ENCODE results near the gene FNDC7. TPM values are rescaled to one million over a fixed set of nuclear protein-coding genes. Genes with fewer than 3 reads are reported as not detected.

The FNDC7 gene
- total RNA-seq, 1 donor from 2014 or later = not detected

DNA sequence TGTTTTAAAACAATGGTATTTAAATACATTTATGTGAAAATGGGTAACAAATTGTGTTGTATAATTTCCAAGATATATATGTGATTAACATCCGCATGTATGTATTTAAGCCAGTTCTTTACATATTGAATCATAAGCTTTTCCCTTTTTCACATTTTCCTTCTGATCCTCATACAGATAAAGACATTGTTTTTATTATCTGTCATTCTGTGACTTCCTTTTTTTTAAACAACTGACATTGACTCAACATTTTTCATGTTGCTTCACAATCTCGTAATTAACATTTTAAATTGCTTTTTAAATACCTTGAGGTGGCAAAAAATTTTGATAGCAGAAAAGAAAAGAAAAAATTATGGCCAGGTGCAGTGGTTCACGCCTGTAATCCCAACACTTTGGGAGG is 35.2 kb downstream of the FNDC7 start:
- Mint-ChIP-seq H3K27ac (peak overlapping the region; percentile 99), H3K4me3 (peak overlapping the region; percentile 71)

DNA sequence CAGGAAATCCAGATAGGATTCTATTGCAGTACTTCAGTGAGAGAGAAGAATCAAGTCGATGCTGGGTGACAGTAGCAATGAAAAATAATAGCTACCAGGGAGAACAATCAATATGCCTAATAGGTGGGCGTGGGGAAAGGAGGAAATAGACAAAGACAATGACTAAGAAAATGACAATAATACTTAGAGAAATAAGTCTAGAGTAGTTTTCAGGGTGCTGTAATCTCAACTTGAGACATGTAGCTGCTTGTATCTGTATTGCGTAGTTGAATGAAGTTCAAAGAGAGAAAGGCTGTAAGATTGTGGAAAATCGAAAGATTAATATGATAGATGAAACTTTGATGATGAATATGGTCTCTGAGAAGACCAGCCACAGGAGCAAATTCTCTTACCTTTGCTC is 36.4 kb downstream of the FNDC7 start:
- peaks cover 19% of the 10 kb centered on the region for H3K4me1 Mint-ChIP-seq (ENCODE audit: unreplicated experiment)
- no peak for DNase-seq (ENCODE audit: extremely low spot score, unreplicated experiment)
- H3K27me3 Mint-ChIP-seq = peaks cover 3% of the 10 kb centered on the region
- H3K27ac Mint-ChIP-seq = peak overlapping the region; percentile 53
- H3K36me3 Mint-ChIP-seq = peaks cover 6% of the 10 kb centered on the region
- H3K4me3 Mint-ChIP-seq = peak overlapping the region; percentile 60
- no peaks in the 10 kb centered on the region for H3K9me3 Mint-ChIP-seq
- TF ChIP-seq, protein P1, sequence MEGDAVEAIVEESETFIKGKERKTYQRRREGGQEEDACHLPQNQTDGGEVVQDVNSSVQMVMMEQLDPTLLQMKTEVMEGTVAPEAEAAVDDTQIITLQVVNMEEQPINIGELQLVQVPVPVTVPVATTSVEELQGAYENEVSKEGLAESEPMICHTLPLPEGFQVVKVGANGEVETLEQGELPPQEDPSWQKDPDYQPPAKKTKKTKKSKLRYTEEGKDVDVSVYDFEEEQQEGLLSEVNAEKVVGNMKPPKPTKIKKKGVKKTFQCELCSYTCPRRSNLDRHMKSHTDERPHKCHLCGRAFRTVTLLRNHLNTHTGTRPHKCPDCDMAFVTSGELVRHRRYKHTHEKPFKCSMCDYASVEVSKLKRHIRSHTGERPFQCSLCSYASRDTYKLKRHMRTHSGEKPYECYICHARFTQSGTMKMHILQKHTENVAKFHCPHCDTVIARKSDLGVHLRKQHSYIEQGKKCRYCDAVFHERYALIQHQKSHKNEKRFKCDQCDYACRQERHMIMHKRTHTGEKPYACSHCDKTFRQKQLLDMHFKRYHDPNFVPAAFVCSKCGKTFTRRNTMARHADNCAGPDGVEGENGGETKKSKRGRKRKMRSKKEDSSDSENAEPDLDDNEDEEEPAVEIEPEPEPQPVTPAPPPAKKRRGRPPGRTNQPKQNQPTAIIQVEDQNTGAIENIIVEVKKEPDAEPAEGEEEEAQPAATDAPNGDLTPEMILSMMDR (conservative IDR thresholded peaks at IDR 0.05) = no peak

More for the DNA sequence above, 35.2 kb downstream of the FNDC7 start:
- TF ChIP-seq, protein P1 (conservative IDR thresholded peaks at IDR 0.05) = no peak
- no peak for DNase-seq (ENCODE audit: extremely low spot score, unreplicated experiment)
- H3K27me3 Mint-ChIP-seq = peaks cover 3% of the 10 kb centered on the region
- peaks cover 6% of the 10 kb centered on the region for H3K36me3 Mint-ChIP-seq
- peaks cover 19% of the 10 kb centered on the region for H3K4me1 Mint-ChIP-seq (ENCODE audit: unreplicated experiment)
- no peaks in the 10 kb centered on the region for H3K9me3 Mint-ChIP-seq

DNA sequence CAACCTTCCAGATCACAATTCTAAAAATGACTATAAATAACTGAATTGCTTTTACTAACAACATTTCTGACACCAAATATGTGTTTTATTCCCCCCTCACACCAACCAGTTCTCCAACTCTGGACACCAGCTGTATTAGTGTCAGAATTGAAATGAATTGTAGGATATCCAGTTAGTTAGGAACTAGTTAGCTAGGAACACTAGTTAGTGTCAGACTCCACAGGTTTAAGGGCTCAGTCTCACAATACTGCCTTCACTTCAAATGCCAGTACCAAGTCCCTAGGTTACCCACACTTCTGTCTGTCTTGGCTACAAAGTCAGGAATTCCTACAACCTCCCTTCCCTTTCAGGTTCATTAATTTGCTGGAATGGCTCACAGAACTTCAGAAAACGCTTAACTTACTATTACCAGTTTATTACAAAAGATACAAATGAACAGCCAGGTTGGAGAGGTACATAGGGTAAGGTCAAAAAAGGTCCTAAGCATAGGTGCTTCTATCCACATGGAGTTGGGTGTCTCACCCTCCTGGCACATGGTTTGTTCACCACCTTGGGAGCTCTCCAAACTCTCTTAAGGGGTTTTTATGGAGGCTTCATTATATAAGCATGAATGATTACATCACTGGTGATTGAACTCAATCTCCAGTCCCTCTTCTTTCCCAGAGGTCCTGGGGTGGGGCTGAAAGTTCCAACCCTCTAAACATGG is 37.9 kb downstream of the FNDC7 start:
- TF ChIP-seq, protein P1 (conservative IDR thresholded peaks at IDR 0.05) = no peak
- Mint-ChIP-seq H3K9me3 (no peaks in the 10 kb centered on the region), H3K27ac (no peak overlapping the region), H3K4me1 (ENCODE audit: unreplicated experiment) (peaks cover 19% of the 10 kb centered on the region), H3K27me3 (peaks cover 3% of the 10 kb centered on the region), H3K36me3 (peaks cover 6% of the 10 kb centered on the region), H3K4me3 (no peak overlapping the region)
- no peak for DNase-seq (ENCODE audit: extremely low spot score, unreplicated experiment)

DNA sequence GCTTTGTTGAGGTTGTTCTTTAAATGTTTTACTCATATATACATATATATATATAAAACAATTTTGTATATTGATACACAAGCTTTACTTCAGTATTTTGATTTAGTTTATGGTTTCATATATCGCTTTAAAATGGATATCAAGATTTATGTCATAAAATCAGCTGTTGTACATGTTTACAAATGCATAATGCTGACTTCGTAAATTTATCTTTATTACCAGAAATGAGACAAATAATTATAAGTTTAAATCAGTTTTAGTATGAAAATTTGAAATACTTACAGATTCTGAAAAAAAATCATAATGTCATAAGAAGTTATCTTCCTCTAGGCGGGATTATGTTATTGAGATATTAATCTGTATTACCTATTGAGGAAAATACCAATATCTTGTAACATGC is 40.7 kb downstream of the FNDC7 start:
- Mint-ChIP-seq H3K36me3 (peaks cover 3% of the 10 kb centered on the region), H3K4me1 (ENCODE audit: unreplicated experiment) (peaks cover 11% of the 10 kb centered on the region), H3K27me3 (no peaks in the 10 kb centered on the region), H3K4me3 (no peak overlapping the region), H3K27ac (no peak overlapping the region), H3K9me3 (no peaks in the 10 kb centered on the region)
- TF ChIP-seq, protein P1 (conservative IDR thresholded peaks at IDR 0.05) = no peak
- DNase-seq (ENCODE audit: extremely low spot score, unreplicated experiment) = no peak

DNA sequence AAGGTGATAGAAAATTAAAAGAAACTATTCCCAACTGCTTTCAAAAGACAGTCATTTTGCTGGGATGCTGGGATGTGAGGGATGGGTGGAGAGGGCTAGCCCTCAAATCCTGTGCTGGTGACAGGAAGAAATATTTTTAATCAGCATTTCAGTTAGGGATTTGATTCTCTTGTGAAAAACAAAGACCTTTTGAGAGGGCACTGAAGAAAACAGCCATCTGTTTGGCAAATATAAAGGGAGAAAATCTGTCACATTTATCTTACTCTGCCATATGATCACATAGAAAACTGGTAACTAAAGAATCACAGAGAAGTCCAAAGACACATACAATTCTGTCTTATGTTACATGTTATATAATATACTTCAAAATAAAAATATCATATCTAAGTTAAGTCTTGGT is 46.1 kb downstream of the FNDC7 start:
- no peak overlapping the region for H3K4me3 Mint-ChIP-seq
- H3K36me3 Mint-ChIP-seq = peaks cover 18% of the 10 kb centered on the region

More for the DNA sequence above, 46.1 kb downstream of the FNDC7 start:
- DNase-seq (ENCODE audit: extremely low spot score, unreplicated experiment) = no peak
- H3K9me3 Mint-ChIP-seq = no peaks in the 10 kb centered on the region
- H3K27me3 Mint-ChIP-seq = no peaks in the 10 kb centered on the region
- no peaks in the 10 kb centered on the region for H3K4me1 Mint-ChIP-seq (ENCODE audit: unreplicated experiment)
- TF ChIP-seq, protein P1 (conservative IDR thresholded peaks at IDR 0.05) = no peak
- H3K27ac Mint-ChIP-seq = no peak overlapping the region
